ENCODE measurements around the gene CDK19. TPM values are rescaled to one million over a fixed set of nuclear protein-coding genes. Genes with fewer than 3 reads are reported as not detected.
A peak's percentile ranks its signal among the peaks of the same experiment; 100 is the strongest.

The CDK19 gene
- total and polyA plus RNA-seq, 2 of the 4 experiments (the other 2 are of a cell fraction): 6.0 to 6.8 TPM

GRCh38 chr6:110662490-110663211, 152.6 kb downstream of the CDK19 start:
- Histone ChIP-seq H4K5ac (ENCODE audit: low read depth, low read length) (no peak overlapping the region), H3K14ac (replicated peaks; ENCODE audit: low read depth, low read length) (no peak overlapping the region), H3K9ac (ENCODE audit: low read depth, low read length) (no peak overlapping the region), H3K36me3 (ENCODE audit: control insufficient read depth, insufficient read depth, low read length) (no peaks in the 10 kb centered on the region), H3K4me1 (ENCODE audit: control insufficient read depth, insufficient read depth, low read length) (peaks cover 10% of the 10 kb centered on the region), H2AK9ac (replicated peaks; ENCODE audit: low read depth, low read length, poor library complexity) (no peak overlapping the region), H3K9me1 (ENCODE audit: insufficient read depth, low read length) (peaks cover 7% of the 10 kb centered on the region; the same call in 1 of the 2 replicates), H2BK15ac (ENCODE audit: low read depth, low read length) (no peak overlapping the region), H2BK120ac (ENCODE audit: low read depth, low read length) (no peak overlapping the region), H3K27ac (ENCODE audit: insufficient read depth, low read length) (no peak overlapping the region), H3K4me2 (ENCODE audit: low read depth, low read length) (no peak overlapping the region), H4K8ac (ENCODE audit: low read depth in 2 of 2, low read length in 2 of 2) (no peak overlapping the region), H3K4ac (ENCODE audit: low read depth, low read length) (no peak overlapping the region), H2AFZ (replicated peaks; ENCODE audit: low read length, poor library complexity) (no peak overlapping the region), H3K56ac (ENCODE audit: extremely low read depth, insufficient read depth, low read length) (no peak overlapping the region), H3K23ac (ENCODE audit: low read depth, low read length) (no peak overlapping the region), H3K18ac (ENCODE audit: low read depth, low read length) (no peak overlapping the region), H3K9me3 (ENCODE audit: control insufficient read depth, insufficient read depth, low read length) (no peaks in the 10 kb centered on the region), H2BK5ac (ENCODE audit: low read depth, low read length, poor library complexity, severe bottlenecking) (peak overlapping the region; percentile 93), H3K27me3 (ENCODE audit: control insufficient read depth, insufficient read depth, low read length) (no peaks in the 10 kb centered on the region), H4K91ac (ENCODE audit: insufficient read depth, low read depth, low read length) (no peak overlapping the region), H2BK20ac (ENCODE audit: low read depth, low read length) (no peak overlapping the region), H3K79me1 (ENCODE audit: low read depth in 1 of 2, low read length in 2 of 2) (peaks cover 0 to 8% of the 10 kb centered on the region in 2 experiments; a peak in 2 of 4 replicates), H3K4me3 (ENCODE audit: insufficient read depth, low read depth, low read length) (no peak overlapping the region), H4K20me1 (ENCODE audit: insufficient read depth, low read length) (no peaks in the 10 kb centered on the region), H2AK5ac (ENCODE audit: low read depth, low read length) (no peak overlapping the region)
- dilution Hi-C loops (cut with HindIII; ENCODE audit: low sequenced_read_pairs, unreplicated experiment): no loop called here
- TF ChIP-seq BHLHE40 (IDR thresholded peaks at IDR 0.05; ENCODE audit: low read depth, low read length) (no peak), CEBPB (IDR thresholded peaks at IDR 0.05; ENCODE audit: low read depth, low read length) (no peak), RCOR1 (IDR thresholded peaks at IDR 0.05; ENCODE audit: insufficient replicate concordance, low read length) (no peak), MAFK (IDR thresholded peaks at IDR 0.05; ENCODE audit: low read depth, low read length) (no peak), NFE2L2 (IDR thresholded peaks at IDR 0.05; ENCODE audit: low read depth, low read length) (no peak), CTCF (conservative IDR thresholded peaks at IDR 0.05; ENCODE audit: low read depth, low read length) (no peak), CHD1 (IDR thresholded peaks at IDR 0.05; ENCODE audit: low read depth, low read length) (no peak), FOS (IDR thresholded peaks at IDR 0.05; ENCODE audit: low read depth, low read length) (no peak), MAZ (IDR thresholded peaks at IDR 0.05; ENCODE audit: borderline replicate concordance, low read depth, low read length) (no peak), SMC3 (IDR thresholded peaks at IDR 0.05; ENCODE audit: low read depth, low read length) (no peak)
- DNase-seq: peak; percentile 44
- CTCF ChIA-PET: interaction anchor here (0.5 to 0.7 kb wide), 2 partner anchors 30 to 90 kb away, joined by 3 to 5 read pairs; no protein-coding TSS in a partner anchor
- BruUV-seq (replicated peaks): no TSS peak
- in situ Hi-C loops (cut with MboI; ENCODE audit: low sequenced_read_pairs): no loop called here
- intact Hi-C loops (cut with micrococcal nuclease): no loop called here
- POLR2A ChIA-PET (ENCODE audit: unreplicated experiment): no interaction called here
- no CpG with 5 or more reads among the region's 1 CpG for WGBS, 2 experiments (ENCODE audit: extremely low coverage in 2 of 2, insufficient read length in 1 of 2)
- ATAC-seq (ENCODE audit: low read depth): 0 out of 2 replicates have a peak, but pooled peaks have one; percentile 18

Measured in IMR-90 (cell line).